NCI-H2196 treated with DMSO at 0.1 percent for 48 hours (cell line): ENCODE data around the gene MORN5.

Experiments used
- DNase-seq: peaks from one replicate; lab custom pipeline; 2025; ENCODE audit not compliant: unreplicated experiment; lab: John Stamatoyannopoulos, UW

Gene MORN5

GRCh38 chr9:122213589-122214413 lies 54.1 kb downstream of the MORN5 start:
- DNase-seq, result peak; percentile 96

- DNase-seq, result no peak
Observed at GRCh38 chr9:122214507-122214906, 54.8 kb downstream of the MORN5 start.

GRCh38 chr9:122215663-122216062 lies 56.0 kb downstream of the MORN5 start:
- no peak for DNase-seq

GRCh38 chr9:122216138-122216797 lies 56.6 kb downstream of the MORN5 start:
- no peak for DNase-seq

- no peak for DNase-seq
Observed at GRCh38 chr9:122216798-122217418, 57.2 kb downstream of the MORN5 start.

DNA sequence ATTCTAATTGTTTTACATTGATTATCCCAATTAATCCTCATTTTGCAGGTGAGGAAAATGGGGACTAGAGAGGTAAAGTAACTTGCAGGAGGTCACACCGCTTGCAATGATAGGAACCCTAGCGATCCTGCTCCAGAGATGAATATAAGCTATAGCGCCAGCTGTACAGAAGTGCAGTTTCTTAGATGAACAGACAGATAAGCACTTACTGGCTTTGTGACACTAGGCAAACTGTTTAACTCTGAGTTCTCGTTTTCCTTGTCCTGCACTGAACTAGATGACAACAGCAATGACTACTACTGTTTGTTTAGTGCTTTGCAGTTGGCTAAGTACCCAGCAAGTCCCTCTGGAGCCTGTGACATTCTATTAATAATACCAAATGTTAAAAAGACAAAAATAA lies 57.9 kb downstream of the MORN5 start:
- DNase-seq, result no peak

DNA sequence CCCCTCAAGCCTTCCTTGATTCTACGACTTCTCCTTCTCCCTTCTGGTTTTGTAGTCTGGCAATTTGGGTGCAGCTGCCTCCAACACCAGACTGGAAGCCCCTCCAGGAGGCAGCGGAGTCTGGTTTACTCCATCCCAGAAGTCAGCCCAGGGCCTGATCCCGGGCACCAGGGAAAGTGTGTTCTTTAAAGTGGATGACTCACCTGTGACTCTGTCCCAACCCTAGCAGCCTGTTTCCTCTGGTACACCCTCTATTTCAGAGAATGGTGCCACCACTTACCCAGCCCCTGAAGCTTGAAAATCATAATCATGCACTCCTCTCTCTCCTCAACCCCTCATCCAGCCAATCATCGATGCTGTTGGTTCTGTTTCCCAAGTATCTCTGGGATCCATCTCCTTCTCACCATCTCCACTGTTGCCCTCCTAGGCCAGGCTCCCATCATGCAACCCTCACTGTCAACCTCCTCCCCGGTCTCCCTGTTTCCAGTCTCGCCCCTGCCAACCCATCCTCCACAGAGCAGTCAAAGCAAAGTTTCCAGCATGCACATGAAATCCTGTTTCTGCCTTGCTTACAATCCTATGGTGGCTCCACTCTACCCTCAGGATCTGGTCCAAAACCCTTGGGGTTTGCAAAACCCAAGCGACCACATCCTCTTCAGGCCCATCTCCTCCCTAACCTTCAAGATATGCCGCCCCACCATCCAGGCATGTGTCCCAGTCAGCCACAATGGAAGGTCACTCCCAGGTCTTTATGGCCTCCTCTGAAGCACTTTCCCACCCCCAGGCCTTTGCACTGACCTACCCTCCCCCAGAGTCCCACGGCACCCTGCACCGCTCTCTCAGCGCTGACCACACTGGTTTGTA lies 58.6 kb downstream of the MORN5 start:
- DNase-seq, result no peak

- no peak for DNase-seq
Observed at GRCh38 chr9:122218935-122219855, 59.5 kb downstream of the MORN5 start.

GRCh38 chr9:122219856-122220672 lies 60.4 kb downstream of the MORN5 start:
- no peak for DNase-seq

DNA sequence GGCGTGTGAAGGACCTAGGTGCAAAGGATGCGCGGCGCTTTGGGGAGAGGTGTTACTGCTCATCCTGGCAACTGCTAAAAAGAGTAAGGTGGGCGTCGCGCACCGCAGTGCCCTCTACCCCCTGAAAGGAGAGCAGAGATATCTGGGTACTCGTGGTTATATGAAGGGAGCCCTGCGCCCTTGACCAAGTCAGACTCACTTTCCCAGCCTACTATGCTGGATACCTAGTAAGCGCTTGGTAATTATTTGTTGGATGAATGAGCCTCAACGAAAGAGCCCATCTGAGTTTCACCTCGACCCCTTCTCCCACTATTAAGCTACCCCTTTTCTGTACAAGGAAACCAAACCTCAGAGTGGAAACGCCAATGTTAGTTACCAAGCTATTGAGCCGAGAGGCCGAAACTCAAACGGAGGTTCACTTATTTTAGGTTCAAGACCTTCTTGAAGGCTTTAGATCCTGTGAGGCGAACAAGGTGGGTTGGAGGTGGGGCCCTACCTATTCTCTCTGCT lies 61.0 kb downstream of the MORN5 start:
- DNase-seq, result no peak

DNA sequence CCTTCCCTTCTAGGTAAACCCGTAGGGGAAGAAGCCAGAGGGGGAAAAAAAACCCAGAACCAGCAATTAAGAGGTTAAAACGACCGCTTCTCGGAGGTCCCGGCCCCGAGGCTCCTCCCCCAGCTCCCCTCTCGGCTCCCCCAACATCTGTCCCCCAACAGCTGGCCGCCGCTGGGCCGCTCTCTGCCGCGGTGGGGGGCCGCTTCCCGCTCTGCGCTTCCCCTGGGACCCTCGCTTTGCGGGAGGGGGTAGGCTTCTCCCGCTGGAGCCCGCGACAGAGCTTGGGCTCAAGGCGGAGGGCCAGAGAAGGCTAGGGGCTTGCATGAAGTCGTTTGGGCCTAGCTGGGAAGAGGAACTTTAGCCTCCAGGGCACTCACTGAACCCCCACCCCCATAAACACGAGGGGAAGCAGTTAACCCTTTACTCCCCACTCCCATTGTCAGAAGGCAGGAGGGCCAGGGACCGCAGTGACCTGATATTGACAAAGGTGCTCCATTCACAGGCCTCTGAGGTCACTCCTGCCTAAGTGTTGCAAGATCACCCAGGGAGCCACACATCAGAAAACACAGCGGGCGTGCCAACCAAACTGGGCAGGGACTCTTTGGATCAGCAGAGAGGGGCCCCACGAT lies 61.6 kb downstream of the MORN5 start:
- no peak for DNase-seq

GRCh38 chr9:122222791-122223190 lies 63.1 kb downstream of the MORN5 start:
- no peak for DNase-seq

GRCh38 chr9:122223435-122223834 lies 63.7 kb downstream of the MORN5 start:
- DNase-seq, result no peak

DNA sequence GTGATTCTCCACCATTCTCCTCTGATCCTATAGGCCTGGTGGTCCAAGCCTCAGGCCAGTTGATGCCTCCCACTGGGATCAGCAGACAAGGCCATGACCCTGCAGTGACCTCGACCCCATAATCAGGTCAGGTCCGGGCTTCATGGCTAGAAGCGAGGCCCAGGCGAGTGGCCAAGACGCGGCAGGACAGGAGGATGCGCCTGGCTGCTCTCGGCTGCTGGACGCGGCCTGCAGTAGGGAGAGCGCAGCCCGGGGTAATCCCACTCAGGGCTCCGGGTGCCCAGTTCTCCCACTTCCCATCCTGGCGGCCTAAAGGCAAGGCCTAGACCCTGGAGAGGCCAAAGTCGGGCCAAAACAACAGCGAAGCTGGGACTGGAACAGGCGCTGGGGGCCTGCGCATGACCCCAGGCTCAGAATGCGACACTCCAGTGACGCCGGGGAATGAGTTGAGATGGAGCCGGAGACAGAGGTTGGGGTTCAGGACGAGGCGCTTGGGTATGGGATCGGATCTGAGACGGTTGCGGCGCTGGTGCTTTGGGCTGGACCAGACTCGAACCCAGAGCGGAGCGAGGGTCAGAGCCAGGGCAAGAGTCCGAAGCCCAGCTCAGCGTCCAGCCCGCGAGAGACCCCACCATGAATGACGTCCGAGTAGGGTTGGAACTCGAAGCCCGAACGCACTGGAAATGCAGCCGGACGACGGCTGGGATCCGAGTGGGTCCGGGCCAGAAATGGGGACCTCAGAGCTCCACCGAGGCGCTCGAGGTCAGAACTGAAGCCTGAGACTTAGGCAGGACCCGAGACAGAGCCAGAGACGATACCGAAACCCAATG lies 65.8 kb downstream of the MORN5 start:
- DNase-seq, result no peak

- DNase-seq, result no peak
Observed at GRCh38 chr9:122226142-122226757, 66.5 kb downstream of the MORN5 start.

- DNase-seq, result no peak
Observed at GRCh38 chr9:122226758-122227574, 67.3 kb downstream of the MORN5 start.

DNA sequence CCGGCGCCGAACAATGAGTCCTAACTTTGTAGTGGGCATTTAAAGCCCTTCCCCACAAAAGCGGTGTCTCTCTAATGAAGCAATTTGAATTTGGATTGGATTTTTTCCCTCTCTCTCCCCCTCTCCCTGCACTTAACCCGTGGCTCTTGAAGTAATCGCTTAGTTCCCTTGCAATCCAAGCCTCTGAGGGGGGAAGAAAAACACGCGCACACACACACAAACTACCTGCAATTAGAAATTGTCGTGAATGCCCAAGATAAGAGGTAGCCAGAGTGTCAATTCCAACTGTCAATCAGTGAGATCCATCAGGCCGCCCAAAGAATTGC lies 67.8 kb downstream of the MORN5 start:
- DNase-seq, result no peak
